ENCODE data around the gene TANC2.

Gene TANC2

GRCh38 chr17:62941358-62941991 is 24.6 kb upstream of the TANC2 start:
- no peak overlapping the region for H3K27ac ChIP-seq (ENCODE audit: poor library complexity, severe bottlenecking)
- DNase-seq (ENCODE audit: low spot score) (no peak), ATAC-seq (ENCODE audit: low read depth) (no peak)
- H3K27me3 ChIP-seq (ENCODE audit: insufficient read depth, poor library complexity, severe bottlenecking), result no peaks in the 10 kb centered on the region
- TF ChIP-seq, protein P1, sequence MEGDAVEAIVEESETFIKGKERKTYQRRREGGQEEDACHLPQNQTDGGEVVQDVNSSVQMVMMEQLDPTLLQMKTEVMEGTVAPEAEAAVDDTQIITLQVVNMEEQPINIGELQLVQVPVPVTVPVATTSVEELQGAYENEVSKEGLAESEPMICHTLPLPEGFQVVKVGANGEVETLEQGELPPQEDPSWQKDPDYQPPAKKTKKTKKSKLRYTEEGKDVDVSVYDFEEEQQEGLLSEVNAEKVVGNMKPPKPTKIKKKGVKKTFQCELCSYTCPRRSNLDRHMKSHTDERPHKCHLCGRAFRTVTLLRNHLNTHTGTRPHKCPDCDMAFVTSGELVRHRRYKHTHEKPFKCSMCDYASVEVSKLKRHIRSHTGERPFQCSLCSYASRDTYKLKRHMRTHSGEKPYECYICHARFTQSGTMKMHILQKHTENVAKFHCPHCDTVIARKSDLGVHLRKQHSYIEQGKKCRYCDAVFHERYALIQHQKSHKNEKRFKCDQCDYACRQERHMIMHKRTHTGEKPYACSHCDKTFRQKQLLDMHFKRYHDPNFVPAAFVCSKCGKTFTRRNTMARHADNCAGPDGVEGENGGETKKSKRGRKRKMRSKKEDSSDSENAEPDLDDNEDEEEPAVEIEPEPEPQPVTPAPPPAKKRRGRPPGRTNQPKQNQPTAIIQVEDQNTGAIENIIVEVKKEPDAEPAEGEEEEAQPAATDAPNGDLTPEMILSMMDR (IDR thresholded peaks at IDR 0.05; ENCODE audit: poor library complexity, severe bottlenecking), result no peak
- H3K9me3 ChIP-seq (ENCODE audit: severe bottlenecking), result peaks cover 9% of the 10 kb centered on the region
- no peaks in the 10 kb centered on the region for H3K4me1 ChIP-seq (ENCODE audit: insufficient read depth, poor library complexity, severe bottlenecking)
- no peak overlapping the region for H3K4me3 ChIP-seq (ENCODE audit: severe bottlenecking)
- no peaks in the 10 kb centered on the region for H3K36me3 ChIP-seq (ENCODE audit: low read depth)

GRCh38 chr17:62948370-62948769 is 17.7 kb upstream of the TANC2 start:
- Histone ChIP-seq H3K4me3 (ENCODE audit: severe bottlenecking) (no peak overlapping the region), H3K27ac (ENCODE audit: poor library complexity, severe bottlenecking) (no peak overlapping the region), H3K27me3 (ENCODE audit: insufficient read depth, poor library complexity, severe bottlenecking) (no peaks in the 10 kb centered on the region), H3K36me3 (ENCODE audit: low read depth) (no peaks in the 10 kb centered on the region), H3K9me3 (ENCODE audit: severe bottlenecking) (no peaks in the 10 kb centered on the region), H3K4me1 (ENCODE audit: insufficient read depth, poor library complexity, severe bottlenecking) (peaks cover 5% of the 10 kb centered on the region)
- no peak for DNase-seq (ENCODE audit: low spot score)
- TF ChIP-seq, protein P1 (IDR thresholded peaks at IDR 0.05; ENCODE audit: poor library complexity, severe bottlenecking), result no peak
- no peak for ATAC-seq (ENCODE audit: low read depth)

DNA sequence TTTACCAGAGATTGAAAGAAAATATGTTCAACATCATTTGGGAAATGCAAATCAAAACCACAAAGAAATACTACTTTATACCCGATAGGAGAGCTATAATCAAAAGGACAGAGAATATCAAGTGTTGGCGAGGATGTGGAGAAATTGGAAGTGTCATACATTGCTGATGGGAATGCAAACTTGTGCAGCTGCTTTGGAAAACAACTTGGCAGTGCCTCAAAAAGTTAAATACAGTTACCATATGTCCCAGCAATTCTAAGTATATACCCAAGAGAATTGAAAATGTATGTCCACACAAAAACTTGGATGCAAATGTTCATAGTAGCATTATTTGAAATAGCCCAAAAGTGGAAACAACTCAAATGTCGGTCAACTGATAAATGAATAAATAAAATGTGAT is 17.0 kb upstream of the TANC2 start:
- no peaks in the 10 kb centered on the region for H3K9me3 ChIP-seq (ENCODE audit: severe bottlenecking)
- TF ChIP-seq, protein P1 (IDR thresholded peaks at IDR 0.05; ENCODE audit: poor library complexity, severe bottlenecking), result no peak
- DNase-seq (ENCODE audit: low spot score) (no peak), ATAC-seq (ENCODE audit: low read depth) (no peak)
- no peak overlapping the region for H3K4me3 ChIP-seq (ENCODE audit: severe bottlenecking)
- peaks cover 5% of the 10 kb centered on the region for H3K4me1 ChIP-seq (ENCODE audit: insufficient read depth, poor library complexity, severe bottlenecking)
- no peaks in the 10 kb centered on the region for H3K27me3 ChIP-seq (ENCODE audit: insufficient read depth, poor library complexity, severe bottlenecking)
- no peaks in the 10 kb centered on the region for H3K36me3 ChIP-seq (ENCODE audit: low read depth)
- H3K27ac ChIP-seq (ENCODE audit: poor library complexity, severe bottlenecking), result no peak overlapping the region

DNA sequence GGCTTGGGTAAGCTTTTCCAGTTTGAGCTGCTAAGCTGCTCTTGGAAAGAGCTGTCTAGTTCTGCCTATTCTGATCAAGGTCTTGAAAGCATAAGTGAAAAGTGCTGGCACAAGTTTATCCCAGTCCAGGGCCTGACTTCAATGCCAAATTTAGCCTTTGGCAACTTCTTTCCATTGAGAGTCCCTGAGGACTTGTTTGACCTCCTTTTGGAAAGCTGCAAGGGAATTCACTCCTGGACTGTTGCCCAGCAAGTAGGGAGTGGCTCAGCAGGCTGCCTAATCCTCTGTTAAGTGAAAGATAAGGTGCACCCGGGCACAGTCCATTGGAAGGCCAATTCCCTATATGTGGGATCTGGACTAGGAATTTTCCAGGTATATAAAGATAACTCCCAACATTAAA is 16.0 kb upstream of the TANC2 start:
- Histone ChIP-seq H3K27me3 (ENCODE audit: insufficient read depth, poor library complexity, severe bottlenecking) (no peaks in the 10 kb centered on the region), H3K27ac (ENCODE audit: poor library complexity, severe bottlenecking) (no peak overlapping the region), H3K4me3 (ENCODE audit: severe bottlenecking) (no peak overlapping the region), H3K9me3 (ENCODE audit: severe bottlenecking) (no peaks in the 10 kb centered on the region), H3K4me1 (ENCODE audit: insufficient read depth, poor library complexity, severe bottlenecking) (peaks cover 5% of the 10 kb centered on the region), H3K36me3 (ENCODE audit: low read depth) (no peaks in the 10 kb centered on the region)
- TF ChIP-seq, protein P1 (IDR thresholded peaks at IDR 0.05; ENCODE audit: poor library complexity, severe bottlenecking), result no peak
- ATAC-seq (ENCODE audit: low read depth) (peak; percentile 88), DNase-seq (ENCODE audit: low spot score) (no peak)

DNA sequence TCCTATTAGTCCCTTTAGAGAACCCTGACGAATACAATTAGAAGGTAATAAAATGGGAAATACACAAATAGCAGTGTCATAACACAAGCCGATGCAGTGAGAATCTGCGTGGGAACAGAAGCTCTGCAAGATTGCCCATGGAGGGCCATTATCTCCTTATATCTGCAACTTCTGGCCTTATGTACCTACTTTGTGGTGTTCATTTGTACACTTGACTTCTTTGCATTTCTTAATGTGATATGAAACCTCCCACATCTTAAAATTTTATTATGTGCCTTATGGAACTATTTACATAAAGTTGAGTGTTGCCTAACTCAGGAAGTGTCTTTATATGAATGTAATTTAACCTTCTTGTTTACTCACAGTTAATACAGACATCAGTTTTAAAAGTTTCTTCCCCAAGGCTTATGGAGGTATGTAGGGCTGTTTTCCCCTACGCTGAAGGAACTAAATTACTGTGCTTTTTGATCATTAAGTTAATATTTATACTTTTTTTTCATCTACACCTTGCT is 10.1 kb upstream of the TANC2 start:
- Histone ChIP-seq H3K9me3 (ENCODE audit: severe bottlenecking) (no peaks in the 10 kb centered on the region), H3K27me3 (ENCODE audit: insufficient read depth, poor library complexity, severe bottlenecking) (no peaks in the 10 kb centered on the region), H3K27ac (ENCODE audit: poor library complexity, severe bottlenecking) (no peak overlapping the region), H3K4me1 (ENCODE audit: insufficient read depth, poor library complexity, severe bottlenecking) (peaks cover 6% of the 10 kb centered on the region), H3K36me3 (ENCODE audit: low read depth) (no peaks in the 10 kb centered on the region), H3K4me3 (ENCODE audit: severe bottlenecking) (no peak overlapping the region)
- TF ChIP-seq, protein P1 (IDR thresholded peaks at IDR 0.05; ENCODE audit: poor library complexity, severe bottlenecking), result no peak
- ATAC-seq (ENCODE audit: low read depth) (peak; percentile 35; the same call in 1 of the 3 replicates), DNase-seq (ENCODE audit: low spot score) (no peak)
